ENCODE results near the gene ZNF217.
"Not testable (repeated sequence)": the region's sequence is repeated elsewhere in the genome, so short reads cannot be mapped to it uniquely, and the experiment has no call there.

Gene ZNF217

GRCh38 chr20:53581444-53582250 is 12.0 kb downstream of the ZNF217 start:
- DNase-seq = peak; percentile 44

- no peak for DNase-seq
Observed at GRCh38 chr20:53580376-53581111, 13.1 kb downstream of the ZNF217 start.

- DNase-seq = peak; percentile 87
Observed at GRCh38 chr20:53579581-53580375, 13.9 kb downstream of the ZNF217 start.

DNA sequence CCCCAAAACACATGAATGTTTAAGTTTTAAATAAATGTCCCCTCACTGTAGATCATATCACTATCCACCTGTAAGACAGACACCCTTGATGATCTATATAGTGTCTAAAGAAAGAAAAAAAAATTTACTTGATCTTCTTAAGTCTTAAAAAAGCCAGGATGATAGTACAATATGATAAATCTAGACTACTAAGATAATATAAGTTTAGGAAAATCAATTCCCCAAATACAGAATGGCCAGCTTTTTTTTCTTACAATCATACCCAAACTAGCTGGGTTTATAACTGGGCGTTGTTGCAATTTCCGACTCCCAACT is 14.4 kb downstream of the ZNF217 start:
- DNase-seq = no peak

DNA sequence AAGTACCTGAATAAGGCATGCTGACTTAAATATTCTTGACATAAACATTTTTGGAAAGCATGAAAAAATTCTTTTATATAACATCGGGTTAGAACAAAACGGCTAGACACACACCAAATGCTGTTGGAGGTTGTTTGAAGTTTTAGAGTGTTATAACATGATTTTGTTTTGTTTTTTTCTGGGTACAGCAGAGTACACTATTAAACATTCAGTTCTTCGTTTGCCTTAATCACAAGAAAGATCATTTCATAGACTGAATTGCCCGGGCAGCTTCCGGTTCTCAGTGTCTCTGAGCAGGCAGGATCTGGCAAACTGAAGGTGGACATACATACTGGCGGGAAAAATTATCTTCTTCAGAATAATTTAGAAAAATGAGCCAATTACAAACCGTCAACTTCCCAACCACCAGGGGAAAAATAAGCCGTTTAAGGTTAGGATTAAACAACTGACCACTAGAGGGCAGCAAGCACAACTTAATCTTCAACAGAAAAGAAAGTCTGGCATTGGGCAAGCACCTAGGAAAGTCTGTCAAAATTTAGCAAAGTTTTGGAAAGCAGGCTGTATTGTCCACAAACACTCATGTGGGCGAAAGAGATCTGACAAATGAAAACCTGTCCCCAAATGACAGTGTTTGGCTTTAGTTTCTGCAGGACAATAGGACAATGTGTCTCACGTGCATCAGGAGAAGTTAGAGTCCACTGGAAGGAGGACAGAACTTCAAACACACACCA is 15.0 kb downstream of the ZNF217 start:
- peak; percentile 87 for DNase-seq

GRCh38 chr20:53576586-53577318 is 16.9 kb downstream of the ZNF217 start:
- no peak for DNase-seq

DNA sequence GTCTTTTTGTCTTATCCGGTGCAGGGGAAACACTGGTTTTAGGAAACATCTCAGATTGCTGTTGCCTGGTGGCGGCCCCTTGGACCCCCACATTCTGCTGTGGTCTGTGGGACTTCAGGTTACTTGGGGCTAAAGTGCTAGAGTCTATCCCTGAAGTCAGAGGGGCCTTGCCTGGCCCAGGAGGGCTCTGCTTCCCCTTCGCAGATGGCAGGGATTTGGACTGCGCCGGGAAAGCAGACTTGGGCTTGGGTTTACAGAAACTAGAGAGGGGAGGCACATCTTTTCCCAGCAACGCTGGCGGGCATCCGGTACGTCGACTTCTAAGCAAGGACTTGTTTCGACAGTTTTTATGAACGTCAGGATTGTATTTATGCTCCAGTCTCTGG is 17.5 kb downstream of the ZNF217 start:
- DNase-seq = no peak

DNA sequence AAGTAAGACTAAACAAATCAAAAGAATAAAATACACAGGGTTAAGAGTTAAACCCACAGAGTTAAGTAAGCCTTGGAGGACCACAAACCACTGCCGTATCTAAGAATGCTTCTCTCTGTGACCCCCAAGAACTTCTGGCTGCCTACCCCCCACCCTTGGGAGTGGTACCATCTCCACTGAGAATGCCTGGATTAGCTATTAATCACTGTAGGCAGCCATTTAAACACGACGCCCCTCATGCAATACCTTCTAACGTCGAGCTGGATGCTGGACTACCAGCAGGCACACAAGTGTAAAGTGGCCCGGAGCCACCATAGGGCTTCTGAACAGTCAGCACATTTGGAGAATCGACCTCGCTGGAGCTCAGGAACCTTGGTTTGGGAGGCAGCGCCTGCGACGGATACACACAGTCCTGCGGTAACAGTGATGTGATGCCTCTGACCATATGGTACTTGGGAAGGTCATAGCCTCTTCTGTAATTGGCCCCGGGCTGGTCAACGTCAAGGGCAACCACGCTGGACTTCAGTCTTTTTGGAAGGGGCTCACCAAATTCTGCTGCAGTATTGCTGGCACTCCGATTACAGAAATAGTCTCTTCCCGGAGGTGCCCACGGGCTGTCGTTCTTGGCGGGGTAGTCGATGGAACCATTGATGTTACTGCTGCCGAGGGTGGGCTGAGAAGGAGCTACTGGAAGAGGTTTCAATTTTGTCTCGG is 18.0 kb downstream of the ZNF217 start:
- no peak for DNase-seq

- DNase-seq = no peak
Observed at GRCh38 chr20:53574819-53575218, 18.8 kb downstream of the ZNF217 start.

DNA sequence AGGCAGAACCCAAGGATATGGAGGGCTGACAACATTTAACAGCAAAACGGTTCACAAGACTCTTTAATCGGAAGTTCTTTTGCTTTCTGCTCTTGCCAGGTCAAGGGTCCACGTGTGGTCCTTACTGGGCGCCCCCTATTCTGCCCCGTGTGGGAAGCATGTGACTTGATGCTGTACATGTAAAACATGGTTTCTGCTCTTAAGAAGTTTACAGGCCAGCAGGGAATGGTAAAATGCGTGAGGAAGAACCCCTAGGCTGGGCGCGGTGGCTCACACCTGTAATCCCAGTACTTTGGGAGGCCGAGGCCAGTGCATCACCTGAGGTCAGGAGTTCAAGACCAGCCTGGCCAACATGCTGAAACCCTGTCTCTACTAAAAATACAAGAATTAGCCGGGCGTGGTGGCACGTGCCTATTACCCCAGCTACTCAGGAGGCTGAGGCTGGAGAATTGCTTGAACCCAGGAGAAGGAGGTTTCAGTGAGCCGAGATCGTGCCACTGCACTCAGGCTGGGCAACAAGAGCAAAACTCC is 19.3 kb downstream of the ZNF217 start:
- DNase-seq = no peak

DNA sequence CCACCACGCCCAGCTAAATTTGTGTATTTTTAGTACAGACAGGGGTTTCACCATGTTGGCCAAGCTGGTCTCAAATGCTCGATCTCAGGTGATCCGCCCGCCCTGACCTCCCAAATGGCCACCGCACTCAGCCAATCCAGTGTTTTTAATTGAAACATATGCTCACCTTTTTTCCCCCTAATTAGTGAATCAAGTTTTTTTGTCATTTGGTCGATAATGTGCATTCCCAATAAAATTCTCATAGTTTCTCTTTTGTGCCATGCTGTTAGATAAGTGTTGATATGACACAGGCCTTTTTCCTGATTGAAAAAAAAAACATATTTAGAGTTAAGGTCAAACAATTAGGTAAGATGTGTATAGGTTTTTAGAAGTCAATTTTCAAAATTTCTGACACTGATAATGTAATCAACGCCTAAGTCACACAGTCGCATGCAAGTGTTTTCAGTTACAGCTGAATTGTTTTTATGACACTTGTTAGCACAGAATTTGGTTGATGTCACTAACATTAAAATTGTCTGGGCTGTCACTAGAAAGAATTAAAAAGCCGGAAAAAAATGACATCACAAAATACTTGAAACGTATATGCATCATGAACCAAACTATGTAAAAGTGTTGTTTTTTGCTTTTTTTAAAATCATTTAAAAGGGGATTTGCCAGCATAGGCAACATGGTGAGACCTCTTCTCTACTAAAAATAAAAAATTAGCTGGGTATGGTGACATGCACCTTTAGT is 21.9 kb downstream of the ZNF217 start:
- DNase-seq = no peak

- DNase-seq = no peak
Observed at GRCh38 chr20:53570446-53571276, 23.0 kb downstream of the ZNF217 start.

- DNase-seq = no peak
Observed at GRCh38 chr20:53569606-53570307, 23.9 kb downstream of the ZNF217 start.

- DNase-seq = no peak
Observed at GRCh38 chr20:53569005-53569404, 24.6 kb downstream of the ZNF217 start.

GRCh38 chr20:53568351-53568750 is 25.3 kb downstream of the ZNF217 start:
- no peak for DNase-seq

DNA sequence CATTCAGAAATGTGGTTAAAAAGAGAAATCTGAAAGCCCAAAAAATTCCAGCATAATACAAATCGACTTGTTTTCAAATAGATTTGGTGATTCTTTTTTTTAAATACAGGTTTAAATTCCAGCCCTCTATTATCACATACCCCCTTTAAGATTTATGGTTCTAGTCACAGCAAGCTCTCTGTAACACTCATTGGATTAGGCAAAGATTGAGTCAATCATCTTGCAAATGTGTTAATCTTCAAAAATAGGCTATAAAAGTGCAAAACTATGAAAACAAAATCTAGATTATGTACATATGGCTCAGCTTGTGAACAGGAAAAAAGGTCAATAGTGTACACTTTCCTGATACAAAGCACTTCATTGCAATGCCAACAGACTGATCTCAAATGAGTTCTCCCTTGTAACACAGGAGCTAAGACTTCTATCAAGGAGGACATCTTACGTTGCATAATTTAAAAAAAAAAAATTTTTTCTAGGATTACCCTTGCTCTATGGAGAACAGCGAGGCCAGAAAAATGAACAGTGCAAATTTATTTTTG is 26.2 kb downstream of the ZNF217 start:
- no peak for DNase-seq

- DNase-seq = not testable (repeated sequence)
Observed at GRCh38 chr20:53566623-53567022, 27.0 kb downstream of the ZNF217 start.

DNA sequence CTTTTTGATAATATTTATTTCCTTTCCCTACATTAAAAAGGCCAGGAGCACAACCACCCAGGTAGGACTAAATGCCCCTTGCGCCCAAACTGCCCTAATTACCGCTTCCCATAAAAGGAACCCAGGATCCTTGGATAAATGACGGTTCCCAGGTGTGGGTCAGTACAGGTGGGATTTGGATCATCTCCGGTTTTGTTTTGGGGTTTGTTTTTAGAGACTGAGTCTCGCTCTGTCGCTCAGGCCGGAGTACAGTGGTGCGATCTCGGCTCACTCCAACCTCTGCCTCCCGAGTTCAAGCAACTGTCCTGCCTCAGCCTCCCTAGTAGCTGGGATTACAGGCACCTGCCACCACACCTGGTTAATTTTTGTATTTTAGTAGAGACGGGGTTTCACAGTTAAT is 28.4 kb downstream of the ZNF217 start:
- no peak for DNase-seq
